Measurements from ENCODE around the gene SHISA7.
A peak's percentile ranks its signal among the peaks of the same experiment; 100 is the strongest.

The SHISA7 gene

GRCh38 chr19:55407800-55408532 is 35.1 kb downstream of the SHISA7 start (continued):
- TF ChIP-seq, protein P1, sequence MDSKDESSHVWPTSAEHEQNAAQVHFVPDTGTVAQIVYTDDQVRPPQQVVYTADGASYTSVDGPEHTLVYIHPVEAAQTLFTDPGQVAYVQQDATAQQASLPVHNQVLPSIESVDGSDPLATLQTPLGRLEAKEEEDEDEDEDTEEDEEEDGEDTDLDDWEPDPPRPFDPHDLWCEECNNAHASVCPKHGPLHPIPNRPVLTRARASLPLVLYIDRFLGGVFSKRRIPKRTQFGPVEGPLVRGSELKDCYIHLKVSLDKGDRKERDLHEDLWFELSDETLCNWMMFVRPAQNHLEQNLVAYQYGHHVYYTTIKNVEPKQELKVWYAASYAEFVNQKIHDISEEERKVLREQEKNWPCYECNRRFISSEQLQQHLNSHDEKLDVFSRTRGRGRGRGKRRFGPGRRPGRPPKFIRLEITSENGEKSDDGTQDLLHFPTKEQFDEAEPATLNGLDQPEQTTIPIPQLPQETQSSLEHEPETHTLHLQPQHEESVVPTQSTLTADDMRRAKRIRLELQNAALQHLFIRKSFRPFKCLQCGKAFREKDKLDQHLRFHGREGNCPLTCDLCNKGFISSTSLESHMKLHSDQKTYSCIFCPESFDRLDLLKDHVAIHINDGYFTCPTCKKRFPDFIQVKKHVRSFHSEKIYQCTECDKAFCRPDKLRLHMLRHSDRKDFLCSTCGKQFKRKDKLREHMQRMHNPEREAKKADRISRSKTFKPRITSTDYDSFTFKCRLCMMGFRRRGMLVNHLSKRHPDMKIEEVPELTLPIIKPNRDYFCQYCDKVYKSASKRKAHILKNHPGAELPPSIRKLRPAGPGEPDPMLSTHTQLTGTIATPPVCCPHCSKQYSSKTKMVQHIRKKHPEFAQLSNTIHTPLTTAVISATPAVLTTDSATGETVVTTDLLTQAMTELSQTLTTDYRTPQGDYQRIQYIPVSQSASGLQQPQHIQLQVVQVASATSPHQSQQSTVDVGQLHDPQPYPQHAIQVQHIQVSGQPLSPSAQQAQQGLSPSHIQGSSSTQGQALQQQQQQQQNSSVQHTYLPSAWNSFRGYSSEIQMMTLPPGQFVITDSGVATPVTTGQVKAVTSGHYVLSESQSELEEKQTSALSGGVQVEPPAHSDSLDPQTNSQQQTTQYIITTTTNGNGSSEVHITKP (tag by site-specific recombination; IDR thresholded peaks at IDR 0.05): peak; percentile 75
- TF ChIP-seq ZNF580 (tag by site-specific recombination; IDR thresholded peaks at IDR 0.05): peak; percentile 94
- peak; percentile 95 for TF ChIP-seq SP2 (tag by site-specific recombination; IDR thresholded peaks at IDR 0.05)
- peak; percentile 66; the same call in 1 of the 2 replicates for TF ChIP-seq ZNF10 (tag by site-specific recombination; IDR thresholded peaks at IDR 0.05)
- TF ChIP-seq ZIC2 (tag by site-specific recombination; IDR thresholded peaks at IDR 0.05): 0 out of 2 replicates have a peak, but pooled peaks have one; percentile 29
- TF ChIP-seq, protein P2, sequence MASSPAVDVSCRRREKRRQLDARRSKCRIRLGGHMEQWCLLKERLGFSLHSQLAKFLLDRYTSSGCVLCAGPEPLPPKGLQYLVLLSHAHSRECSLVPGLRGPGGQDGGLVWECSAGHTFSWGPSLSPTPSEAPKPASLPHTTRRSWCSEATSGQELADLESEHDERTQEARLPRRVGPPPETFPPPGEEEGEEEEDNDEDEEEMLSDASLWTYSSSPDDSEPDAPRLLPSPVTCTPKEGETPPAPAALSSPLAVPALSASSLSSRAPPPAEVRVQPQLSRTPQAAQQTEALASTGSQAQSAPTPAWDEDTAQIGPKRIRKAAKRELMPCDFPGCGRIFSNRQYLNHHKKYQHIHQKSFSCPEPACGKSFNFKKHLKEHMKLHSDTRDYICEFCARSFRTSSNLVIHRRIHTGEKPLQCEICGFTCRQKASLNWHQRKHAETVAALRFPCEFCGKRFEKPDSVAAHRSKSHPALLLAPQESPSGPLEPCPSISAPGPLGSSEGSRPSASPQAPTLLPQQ (tag by site-specific recombination; IDR thresholded peaks at IDR 0.05): peak; percentile 92
- peak; percentile 98 for TF ChIP-seq ZNF629 (tag by site-specific recombination; IDR thresholded peaks at IDR 0.05)
- peak; percentile 98 for TF ChIP-seq ZBTB26 (tag by site-specific recombination; optimal IDR thresholded peaks at IDR 0.05)
- TF ChIP-seq, protein P3, sequence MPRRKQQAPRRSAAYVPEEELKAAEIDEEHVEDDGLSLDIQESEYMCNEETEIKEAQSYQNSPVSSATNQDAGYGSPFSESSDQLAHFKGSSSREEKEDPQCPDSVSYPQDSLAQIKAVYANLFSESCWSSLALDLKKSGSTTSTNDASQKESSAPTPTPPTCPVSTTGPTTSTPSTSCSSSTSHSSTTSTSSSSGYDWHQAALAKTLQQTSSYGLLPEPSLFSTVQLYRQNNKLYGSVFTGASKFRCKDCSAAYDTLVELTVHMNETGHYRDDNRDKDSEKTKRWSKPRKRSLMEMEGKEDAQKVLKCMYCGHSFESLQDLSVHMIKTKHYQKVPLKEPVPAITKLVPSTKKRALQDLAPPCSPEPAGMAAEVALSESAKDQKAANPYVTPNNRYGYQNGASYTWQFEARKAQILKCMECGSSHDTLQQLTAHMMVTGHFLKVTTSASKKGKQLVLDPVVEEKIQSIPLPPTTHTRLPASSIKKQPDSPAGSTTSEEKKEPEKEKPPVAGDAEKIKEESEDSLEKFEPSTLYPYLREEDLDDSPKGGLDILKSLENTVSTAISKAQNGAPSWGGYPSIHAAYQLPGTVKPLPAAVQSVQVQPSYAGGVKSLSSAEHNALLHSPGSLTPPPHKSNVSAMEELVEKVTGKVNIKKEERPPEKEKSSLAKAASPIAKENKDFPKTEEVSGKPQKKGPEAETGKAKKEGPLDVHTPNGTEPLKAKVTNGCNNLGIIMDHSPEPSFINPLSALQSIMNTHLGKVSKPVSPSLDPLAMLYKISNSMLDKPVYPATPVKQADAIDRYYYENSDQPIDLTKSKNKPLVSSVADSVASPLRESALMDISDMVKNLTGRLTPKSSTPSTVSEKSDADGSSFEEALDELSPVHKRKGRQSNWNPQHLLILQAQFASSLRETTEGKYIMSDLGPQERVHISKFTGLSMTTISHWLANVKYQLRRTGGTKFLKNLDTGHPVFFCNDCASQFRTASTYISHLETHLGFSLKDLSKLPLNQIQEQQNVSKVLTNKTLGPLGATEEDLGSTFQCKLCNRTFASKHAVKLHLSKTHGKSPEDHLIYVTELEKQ (tag by site-specific recombination; IDR thresholded peaks at IDR 0.05; ENCODE audit: borderline replicate concordance): peak; percentile 61
- TF ChIP-seq ZNF626 (tag by site-specific recombination; IDR thresholded peaks at IDR 0.05): no peak
- TF ChIP-seq, protein P4, sequence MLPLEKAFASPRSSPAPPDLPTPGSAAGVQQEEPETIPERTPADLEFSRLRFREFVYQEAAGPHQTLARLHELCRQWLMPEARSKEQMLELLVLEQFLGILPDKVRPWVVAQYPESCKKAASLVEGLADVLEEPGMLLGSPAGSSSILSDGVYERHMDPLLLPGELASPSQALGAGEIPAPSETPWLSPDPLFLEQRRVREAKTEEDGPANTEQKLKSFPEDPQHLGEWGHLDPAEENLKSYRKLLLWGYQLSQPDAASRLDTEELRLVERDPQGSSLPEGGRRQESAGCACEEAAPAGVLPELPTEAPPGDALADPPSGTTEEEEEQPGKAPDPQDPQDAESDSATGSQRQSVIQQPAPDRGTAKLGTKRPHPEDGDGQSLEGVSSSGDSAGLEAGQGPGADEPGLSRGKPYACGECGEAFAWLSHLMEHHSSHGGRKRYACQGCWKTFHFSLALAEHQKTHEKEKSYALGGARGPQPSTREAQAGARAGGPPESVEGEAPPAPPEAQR (tag by site-specific recombination; IDR thresholded peaks at IDR 0.05): no peak; the same call in 1 of the 2 replicates
- TF ChIP-seq ZFP37 (tag by site-specific recombination; IDR thresholded peaks at IDR 0.05): 0 out of 2 replicates have a peak, but pooled peaks have one; percentile 49
- no peak for TF ChIP-seq ZNF600 (tag by site-specific recombination; IDR thresholded peaks at IDR 0.05)
- TF ChIP-seq EGR2 (tag by site-specific recombination; IDR thresholded peaks at IDR 0.05; ENCODE audit: low read depth): peak; percentile 42
- no peak for TF ChIP-seq ZNF391 (tag by site-specific recombination; IDR thresholded peaks at IDR 0.05; ENCODE audit: borderline replicate concordance, low read depth)
- TF ChIP-seq, protein P5, sequence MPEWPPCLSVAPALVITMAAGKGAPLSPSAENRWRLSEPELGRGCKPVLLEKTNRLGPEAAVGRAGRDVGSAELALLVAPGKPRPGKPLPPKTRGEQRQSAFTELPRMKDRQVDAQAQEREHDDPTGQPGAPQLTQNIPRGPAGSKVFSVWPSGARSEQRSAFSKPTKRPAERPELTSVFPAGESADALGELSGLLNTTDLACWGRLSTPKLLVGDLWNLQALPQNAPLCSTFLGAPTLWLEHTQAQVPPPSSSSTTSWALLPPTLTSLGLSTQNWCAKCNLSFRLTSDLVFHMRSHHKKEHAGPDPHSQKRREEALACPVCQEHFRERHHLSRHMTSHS (tag by site-specific recombination; IDR thresholded peaks at IDR 0.05): no peak
- TF ChIP-seq ZNF266 (tag by site-specific recombination; IDR thresholded peaks at IDR 0.05; ENCODE audit: low read depth): no peak
- TF ChIP-seq ZNF521 (tag by site-specific recombination; IDR thresholded peaks at IDR 0.05): no peak
- TF ChIP-seq OSR2 (tag by site-specific recombination; IDR thresholded peaks at IDR 0.05): no peak
- peak; percentile 35; the same call in 1 of the 2 replicates for TF ChIP-seq ZNF660 (tag by site-specific recombination; IDR thresholded peaks at IDR 0.05)
- peak; percentile 70; the same call in 1 of the 2 replicates for TF ChIP-seq ZBTB1 (tag by site-specific recombination; IDR thresholded peaks at IDR 0.05)
- TF ChIP-seq ZNF37A (tag by site-specific recombination; IDR thresholded peaks at IDR 0.05): no peak
- TF ChIP-seq ZNF530 (tag by site-specific recombination; IDR thresholded peaks at IDR 0.05; ENCODE audit: low read depth): no peak
- TF ChIP-seq ZBTB8A (tag by site-specific recombination; IDR thresholded peaks at IDR 0.05): peak; percentile 55
- no peak for TF ChIP-seq ZNF624 (tag by site-specific recombination; IDR thresholded peaks at IDR 0.05)
- peak; percentile 78 for TF ChIP-seq ZNF324 (tag by site-specific recombination; IDR thresholded peaks at IDR 0.05)
- peak; percentile 95 for TF ChIP-seq KLF10 (tag by site-specific recombination; IDR thresholded peaks at IDR 0.05)
